GM12878 (cell line): ENCODE data around the gene SNX10. TPM values are rescaled to one million over a fixed set of nuclear protein-coding genes. Genes with fewer than 3 reads are reported as not detected.

Experiments
- BACH1 ChIP-seq: fragments of 450-650 bp; IDR thresholded peaks from 2 replicates; pipeline ENCODE4 v1.6.1; 2017; ENCODE audit warnings: mild to moderate bottlenecking, borderline replicate concordance
- BHLHE40 ChIP-seq, 2 experiments: fragments of 450-650 bp in 1 of 2; IDR thresholded peaks; 2 replicates each; pipeline ENCODE4 v1.6.1; 2011 to 2017; ENCODE audit warnings: low read depth in 2 of 2, borderline replicate concordance in 1 of 2, improper control_type of control experiment in 1 of 2, low read length in 1 of 2, mild to moderate bottlenecking in 1 of 2
- BRCA1 ChIP-seq: IDR thresholded peaks from 2 replicates; pipeline ENCODE4 v1.6.1; 2011; ENCODE audit warnings: low read depth, low read length, improper control_type of control experiment
- CBFB ChIP-seq: IDR thresholded peaks from 2 replicates; pipeline ENCODE4 v1.6.1; 2016; ENCODE audit warnings: antibody characterized with exemption, low read depth
- MEF2A ChIP-seq: IDR thresholded peaks from 2 replicates; pipeline ENCODE4 v1.6.1; 2011; ENCODE audit warnings: low read depth, mild to moderate bottlenecking, low read length, moderate library complexity; ENCODE audit not compliant: insufficient read depth
- RAD51 ChIP-seq: fragments of 450-650 bp; IDR thresholded peaks from 2 replicates; pipeline ENCODE4 v1.6.1; 2016; ENCODE audit warnings: moderate library complexity, mild to moderate bottlenecking, inconsistent platforms
- SIX5 ChIP-seq: IDR thresholded peaks from 2 replicates; pipeline ENCODE4 v1.6.1; 2011; ENCODE audit warnings: mild to moderate bottlenecking, low read depth, low read length, moderate library complexity; ENCODE audit not compliant: severe bottlenecking
- polyA plus RNA-seq, 11 experiments: library from polyadenylated mRNA; depleted of rRNA in 4 of 11; unstranded in 6 of 11; stranded (reverse) in 5 of 11; fragments of >200 nt; fragmentation: Nextera tagmentation in 4 of 11; fragmentation: Illumina TruSeq in 1 of 11; extraction: Ambion mirVana in 4 of 11; extraction: Trizol in 1 of 11; gene quantifications; 1 replicate in 1 of 11; 2 replicates in 10 of 11; pipeline versions ENCODE4 v1.2.1 to v1.2.3, GENCODE V29; 2011 to 2016; ENCODE audit warnings: inconsistent platforms in 2 of 11, missing spikeins in 2 of 11, low read depth in 1 of 11
- total RNA-seq, 4 experiments: library from RNA; depleted of rRNA in 3 of 4; stranded (reverse); fragments of >200 nt in 3 of 4; fragmentation: Illumina TruSeq in 1 of 4; extraction: Trizol in 1 of 4; gene quantifications; 2 replicates each; pipeline versions ENCODE4 v1.2.1 to v1.2.3, GENCODE V29; 2013 to 2021
- TF ChIP-seq, protein P1 (sequence below), 3 experiments: IDR thresholded peaks in 2 of 3; conservative IDR thresholded peaks in 1 of 3; 2 replicates each; pipeline ENCODE4 v1.5.1; 2011; ENCODE audit warnings: low read depth in 3 of 3, low read length in 3 of 3, mild to moderate bottlenecking in 3 of 3, control low read depth in 2 of 3, moderate library complexity in 2 of 3, inconsistent platforms in 1 of 3, mixed read lengths in 1 of 3; ENCODE audit not compliant: control insufficient read depth in 2 of 3, insufficient read depth in 1 of 3; ENCODE audit errors: extremely low read depth in 1 of 3
- TF ChIP-seq, protein P2 (sequence below): fragments of 450-650 bp; IDR thresholded peaks from 2 replicates; pipeline ENCODE4 v1.6.1; 2017; ENCODE audit warnings: mild to moderate bottlenecking, low read depth, inconsistent platforms; ENCODE audit not compliant: poor library complexity, severe bottlenecking
- TF ChIP-seq, protein P3 (sequence below): fragments of 450-650 bp; IDR thresholded peaks from 2 replicates; pipeline ENCODE4 v1.6.1; 2017; ENCODE audit warnings: low read depth, mild to moderate bottlenecking, moderate library complexity

Gene SNX10
- total and polyA plus RNA-seq, 10 of the 15 experiments (the other 5 are each of a cell fraction or from before 2014, with no cell fraction given), result 22.0 to 56.2 (median 30.1) TPM

DNA sequence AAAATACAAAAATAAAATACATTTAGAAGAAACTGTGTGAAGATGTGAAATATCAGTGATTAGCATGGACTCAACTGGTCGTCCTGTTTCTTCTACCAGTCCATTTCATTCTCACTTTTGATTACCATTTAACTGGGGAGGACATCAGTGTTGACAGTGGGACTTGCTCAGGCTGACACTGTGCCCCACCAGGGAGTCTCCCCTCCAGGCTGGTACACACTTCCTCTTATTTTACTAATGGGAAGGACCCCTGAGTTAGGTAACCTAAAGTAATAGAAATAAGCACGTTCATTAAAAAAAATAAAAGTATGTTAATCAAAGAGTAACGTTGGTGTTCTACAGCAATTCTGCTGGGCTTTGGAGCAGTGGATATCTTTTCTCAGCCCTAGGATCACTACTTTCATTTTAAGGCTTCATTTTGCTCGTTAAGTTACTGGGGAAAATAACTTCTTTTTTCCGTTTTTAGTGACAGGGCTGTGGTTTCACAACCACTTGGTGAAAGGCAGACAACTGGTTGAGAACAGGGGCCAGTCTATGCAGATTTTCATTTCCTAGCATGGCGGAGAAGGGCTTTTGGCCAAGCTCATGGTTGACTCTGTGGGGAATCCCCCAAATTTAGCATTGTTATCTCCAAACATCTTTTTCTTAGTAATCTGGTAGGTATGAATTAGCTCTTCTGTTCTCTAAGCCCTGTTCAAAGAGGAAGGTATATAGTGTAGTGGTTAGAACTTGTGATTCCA lies 2.1 kb downstream of the SNX10 start (continued):
- TF ChIP-seq, protein P1, sequence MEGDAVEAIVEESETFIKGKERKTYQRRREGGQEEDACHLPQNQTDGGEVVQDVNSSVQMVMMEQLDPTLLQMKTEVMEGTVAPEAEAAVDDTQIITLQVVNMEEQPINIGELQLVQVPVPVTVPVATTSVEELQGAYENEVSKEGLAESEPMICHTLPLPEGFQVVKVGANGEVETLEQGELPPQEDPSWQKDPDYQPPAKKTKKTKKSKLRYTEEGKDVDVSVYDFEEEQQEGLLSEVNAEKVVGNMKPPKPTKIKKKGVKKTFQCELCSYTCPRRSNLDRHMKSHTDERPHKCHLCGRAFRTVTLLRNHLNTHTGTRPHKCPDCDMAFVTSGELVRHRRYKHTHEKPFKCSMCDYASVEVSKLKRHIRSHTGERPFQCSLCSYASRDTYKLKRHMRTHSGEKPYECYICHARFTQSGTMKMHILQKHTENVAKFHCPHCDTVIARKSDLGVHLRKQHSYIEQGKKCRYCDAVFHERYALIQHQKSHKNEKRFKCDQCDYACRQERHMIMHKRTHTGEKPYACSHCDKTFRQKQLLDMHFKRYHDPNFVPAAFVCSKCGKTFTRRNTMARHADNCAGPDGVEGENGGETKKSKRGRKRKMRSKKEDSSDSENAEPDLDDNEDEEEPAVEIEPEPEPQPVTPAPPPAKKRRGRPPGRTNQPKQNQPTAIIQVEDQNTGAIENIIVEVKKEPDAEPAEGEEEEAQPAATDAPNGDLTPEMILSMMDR (IDR thresholded peaks at IDR 0.05 in 2 of 3, conservative IDR thresholded peaks at IDR 0.05 in 1 of 3; ENCODE audit: control insufficient read depth in 2 of 3, extremely low read depth in 1 of 3, insufficient read depth in 1 of 3, low read depth in 3 of 3, low read length in 3 of 3), result no peak
- TF ChIP-seq BHLHE40 (IDR thresholded peaks at IDR 0.05; ENCODE audit: borderline replicate concordance in 1 of 2, low read depth in 2 of 2, low read length in 1 of 2), result no peak
- TF ChIP-seq MEF2A, result peak; percentile 71; the same call in 1 of the 2 replicates
- TF ChIP-seq, protein P2, sequence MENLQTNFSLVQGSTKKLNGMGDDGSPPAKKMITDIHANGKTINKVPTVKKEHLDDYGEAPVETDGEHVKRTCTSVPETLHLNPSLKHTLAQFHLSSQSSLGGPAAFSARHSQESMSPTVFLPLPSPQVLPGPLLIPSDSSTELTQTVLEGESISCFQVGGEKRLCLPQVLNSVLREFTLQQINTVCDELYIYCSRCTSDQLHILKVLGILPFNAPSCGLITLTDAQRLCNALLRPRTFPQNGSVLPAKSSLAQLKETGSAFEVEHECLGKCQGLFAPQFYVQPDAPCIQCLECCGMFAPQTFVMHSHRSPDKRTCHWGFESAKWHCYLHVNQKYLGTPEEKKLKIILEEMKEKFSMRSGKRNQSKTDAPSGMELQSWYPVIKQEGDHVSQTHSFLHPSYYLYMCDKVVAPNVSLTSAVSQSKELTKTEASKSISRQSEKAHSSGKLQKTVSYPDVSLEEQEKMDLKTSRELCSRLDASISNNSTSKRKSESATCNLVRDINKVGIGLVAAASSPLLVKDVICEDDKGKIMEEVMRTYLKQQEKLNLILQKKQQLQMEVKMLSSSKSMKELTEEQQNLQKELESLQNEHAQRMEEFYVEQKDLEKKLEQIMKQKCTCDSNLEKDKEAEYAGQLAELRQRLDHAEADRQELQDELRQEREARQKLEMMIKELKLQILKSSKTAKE, result peak; percentile 72
- TF ChIP-seq, protein P3, sequence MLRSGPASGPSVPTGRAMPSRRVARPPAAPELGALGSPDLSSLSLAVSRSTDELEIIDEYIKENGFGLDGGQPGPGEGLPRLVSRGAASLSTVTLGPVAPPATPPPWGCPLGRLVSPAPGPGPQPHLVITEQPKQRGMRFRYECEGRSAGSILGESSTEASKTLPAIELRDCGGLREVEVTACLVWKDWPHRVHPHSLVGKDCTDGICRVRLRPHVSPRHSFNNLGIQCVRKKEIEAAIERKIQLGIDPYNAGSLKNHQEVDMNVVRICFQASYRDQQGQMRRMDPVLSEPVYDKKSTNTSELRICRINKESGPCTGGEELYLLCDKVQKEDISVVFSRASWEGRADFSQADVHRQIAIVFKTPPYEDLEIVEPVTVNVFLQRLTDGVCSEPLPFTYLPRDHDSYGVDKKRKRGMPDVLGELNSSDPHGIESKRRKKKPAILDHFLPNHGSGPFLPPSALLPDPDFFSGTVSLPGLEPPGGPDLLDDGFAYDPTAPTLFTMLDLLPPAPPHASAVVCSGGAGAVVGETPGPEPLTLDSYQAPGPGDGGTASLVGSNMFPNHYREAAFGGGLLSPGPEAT, result peak; percentile 68
- no peak for TF ChIP-seq RAD51
- peak; percentile 54; the same call in 1 of the 2 replicates for TF ChIP-seq CBFB
- no peak for TF ChIP-seq BACH1
- no peak for TF ChIP-seq SIX5
- no peak for TF ChIP-seq BRCA1
